HUDEP-2 (cell line): ENCODE results near the gene TMEM253.

Experiments used
- DNase-seq, 76 experiments: peaks; one replicate each; lab custom pipeline; 2025; ENCODE audit not compliant: unreplicated experiment in 76 of 76; lab: John Stamatoyannopoulos, UW

Gene TMEM253

GRCh38 chr14:21102521-21103410 is 1.9 kb downstream of the TMEM253 start:
- DNase-seq: peak in 50 of 76 experiments; percentile 4 to 60 (median 32)

- DNase-seq: no peak
These were observed 2.5 kb downstream of the TMEM253 start for GRCh38 chr14:21103411-21103709.

- DNase-seq: peak in 75 of 76 experiments; percentile 71 to 97 (median 91)
These were observed 3.0 kb downstream of the TMEM253 start for GRCh38 chr14:21103710-21104447.

GRCh38 chr14:21104448-21105060 is 3.7 kb downstream of the TMEM253 start:
- DNase-seq: peak in 65 of 76 experiments; percentile 13 to 86 (median 56)

GRCh38 chr14:21105095-21105494 is 4.2 kb downstream of the TMEM253 start:
- no peak for DNase-seq

- no peak for DNase-seq
These were observed 5.3 kb downstream of the TMEM253 start for GRCh38 chr14:21106176-21106497.

- DNase-seq: peak in 72 of 76 experiments; percentile 13 to 83 (median 60)
These were observed 5.8 kb downstream of the TMEM253 start for GRCh38 chr14:21106498-21107282.

GRCh38 chr14:21107283-21107800 is 6.5 kb downstream of the TMEM253 start:
- DNase-seq: peak in 57 of 76 experiments; percentile 10 to 74 (median 42)

GRCh38 chr14:21108791-21109190 is 7.9 kb downstream of the TMEM253 start:
- no peak for DNase-seq

GRCh38 chr14:21109377-21110138 is 8.7 kb downstream of the TMEM253 start:
- no peak for DNase-seq

- no peak for DNase-seq
These were observed 11.4 kb downstream of the TMEM253 start for GRCh38 chr14:21112255-21112654.

GRCh38 chr14:21113369-21113768 is 12.5 kb downstream of the TMEM253 start:
- no peak for DNase-seq

- no peak for DNase-seq
These were observed 18.1 kb downstream of the TMEM253 start for GRCh38 chr14:21118933-21119332.

GRCh38 chr14:21120686-21121085 is 19.8 kb downstream of the TMEM253 start:
- no peak for DNase-seq

GRCh38 chr14:21121122-21121521 is 20.3 kb downstream of the TMEM253 start:
- DNase-seq: no peak

GRCh38 chr14:21123429-21123828 is 22.6 kb downstream of the TMEM253 start:
- DNase-seq: no peak

- no peak for DNase-seq
These were observed 33.0 kb downstream of the TMEM253 start for GRCh38 chr14:21133901-21134300.

- peak in 1 of 76 experiments; percentile 2 for DNase-seq
These were observed 35.2 kb downstream of the TMEM253 start for GRCh38 chr14:21136024-21136423.

GRCh38 chr14:21142357-21142756 is 41.5 kb downstream of the TMEM253 start:
- DNase-seq: no peak

GRCh38 chr14:21145437-21145836 is 44.6 kb downstream of the TMEM253 start:
- DNase-seq: no peak
